ENCODE data around the gene KIF26A. TPM values are rescaled to one million over a fixed set of nuclear protein-coding genes. Genes with fewer than 3 reads are reported as not detected.

Gene KIF26A
- total and polyA plus RNA-seq, 2 experiments from 2014 or later: 5.6 to 103 TPM

- TF ChIP-seq ZNF462 (CRISPR knock-in tag; IDR thresholded peaks at IDR 0.05): no peak
- no peak for TF ChIP-seq ZNF331 (CRISPR knock-in tag; IDR thresholded peaks at IDR 0.05; ENCODE audit: low read depth)
- no peak for TF ChIP-seq CREB1 (CRISPR knock-in tag; IDR thresholded peaks at IDR 0.05; ENCODE audit: low read depth)
- no peak for TF ChIP-seq EZH2 (IDR thresholded peaks at IDR 0.05; ENCODE audit: low read depth, unreplicated experiment)
- no peak for TF ChIP-seq CTCF (conservative IDR thresholded peaks at IDR 0.05; ENCODE audit: low read depth in 2 of 2)
- TF ChIP-seq NANOG (IDR thresholded peaks at IDR 0.05; ENCODE audit: borderline replicate concordance): no peak
These were observed 39.9 kb upstream of the KIF26A start (continued) for GRCh38 chr14:104098272-104099095.
